Activated CD8-positive, alpha-beta T cell treated with anti-CD3 and anti-CD28 coated beads for 36 hours (primary cell): ENCODE measurements around the gene THAP7. TPM values are rescaled to one million over a fixed set of nuclear protein-coding genes. Genes with fewer than 3 reads are reported as not detected.

Experiments
- ATAC-seq: fragments of 200-7000 bp; cut with Tn5 transposase; one replicate; pipeline ENCODE4 v1.10.0; 2021; ENCODE audit warnings: mild to moderate bottlenecking, moderate library complexity
- CTCF ChIA-PET: fragments of 350-600 bp; sonication (Branson Sonifier 250); formaldehyde crosslinking; loops from one replicate; lab custom pipeline; 2021; ENCODE audit warnings: antibody characterized with exemption; lab: Charles Lee
- POLR2A ChIA-PET: fragments of 350-600 bp; sonication (Branson Sonifier 250); formaldehyde crosslinking; loops from one replicate; lab custom pipeline; 2021; ENCODE audit warnings: antibody characterized with exemption; lab: Charles Lee
- DNase-seq: peaks from one replicate; pipeline ENCODE4 v3.0.0-alpha.2; 2020
- H3K27ac Mint-ChIP-seq: one replicate; pipeline ENCODE4 v1.8.0; 2021; ENCODE audit warnings: mild to moderate bottlenecking, mixed read lengths
- H3K27me3 Mint-ChIP-seq: one replicate; pipeline ENCODE4 v1.8.0; 2021; ENCODE audit warnings: mixed read lengths
- H3K36me3 Mint-ChIP-seq: one replicate; pipeline ENCODE4 v1.8.0; 2021; ENCODE audit warnings: low read depth, mixed read lengths
- H3K4me1 Mint-ChIP-seq: one replicate; pipeline ENCODE4 v1.8.0; 2021; ENCODE audit warnings: low read depth, mixed read lengths
- H3K4me3 Mint-ChIP-seq: one replicate; pipeline ENCODE4 v1.8.0; 2021; ENCODE audit warnings: mild to moderate bottlenecking, moderate library complexity, mixed read lengths
- H3K9me3 Mint-ChIP-seq: one replicate; pipeline ENCODE4 v1.8.0; 2021; ENCODE audit warnings: mixed read lengths
- intact Hi-C: fragments of 100-400 bp; cut with micrococcal nuclease; formaldehyde crosslinking; loops from one replicate; pipeline ENCODE4 v1.10.0; 2022
- total RNA-seq, 2 experiments: library from RNA; stranded (reverse); gene quantifications; one replicate each; pipeline ENCODE4 v1.2.3, GENCODE V29; 2021
- TF ChIP-seq, protein P1 (sequence below): fragments of 200-600 bp; IDR thresholded peaks from one replicate; pipeline ENCODE4 v1.8.0; 2022; ENCODE audit warnings: antibody characterized with exemption, mild to moderate bottlenecking

The THAP7 gene
- total RNA-seq, 2 experiments from 2014 or later, result 23.7 to 23.8 TPM

GRCh38 chr22:20978419-20978818 is 23.5 kb downstream of the THAP7 start:
- peaks cover 4% of the 10 kb centered on the region for H3K9me3 Mint-ChIP-seq
- H3K27me3 Mint-ChIP-seq, result no peaks in the 10 kb centered on the region
- H3K36me3 Mint-ChIP-seq, result no peaks in the 10 kb centered on the region
- TF ChIP-seq, protein P1, sequence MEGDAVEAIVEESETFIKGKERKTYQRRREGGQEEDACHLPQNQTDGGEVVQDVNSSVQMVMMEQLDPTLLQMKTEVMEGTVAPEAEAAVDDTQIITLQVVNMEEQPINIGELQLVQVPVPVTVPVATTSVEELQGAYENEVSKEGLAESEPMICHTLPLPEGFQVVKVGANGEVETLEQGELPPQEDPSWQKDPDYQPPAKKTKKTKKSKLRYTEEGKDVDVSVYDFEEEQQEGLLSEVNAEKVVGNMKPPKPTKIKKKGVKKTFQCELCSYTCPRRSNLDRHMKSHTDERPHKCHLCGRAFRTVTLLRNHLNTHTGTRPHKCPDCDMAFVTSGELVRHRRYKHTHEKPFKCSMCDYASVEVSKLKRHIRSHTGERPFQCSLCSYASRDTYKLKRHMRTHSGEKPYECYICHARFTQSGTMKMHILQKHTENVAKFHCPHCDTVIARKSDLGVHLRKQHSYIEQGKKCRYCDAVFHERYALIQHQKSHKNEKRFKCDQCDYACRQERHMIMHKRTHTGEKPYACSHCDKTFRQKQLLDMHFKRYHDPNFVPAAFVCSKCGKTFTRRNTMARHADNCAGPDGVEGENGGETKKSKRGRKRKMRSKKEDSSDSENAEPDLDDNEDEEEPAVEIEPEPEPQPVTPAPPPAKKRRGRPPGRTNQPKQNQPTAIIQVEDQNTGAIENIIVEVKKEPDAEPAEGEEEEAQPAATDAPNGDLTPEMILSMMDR, result no peak
- ATAC-seq (no peak), DNase-seq (no peak)
- intact Hi-C loops, result loop anchor here (10.0 kb wide), 1 partner anchor 54 kb away; no protein-coding TSS in a partner anchor
- CTCF ChIA-PET, result interaction anchor here (0.8 kb wide), 1 partner anchor 17 kb away, joined by 3 read pairs; no protein-coding TSS in a partner anchor
- H3K27ac Mint-ChIP-seq, result no peak overlapping the region
- H3K4me3 Mint-ChIP-seq, result no peak overlapping the region
- peaks cover 31% of the 10 kb centered on the region for H3K4me1 Mint-ChIP-seq
- POLR2A ChIA-PET, result interaction anchor here (5.2 kb wide), 1 partner anchor 23 kb away, joined by 51 read pairs; the partner anchor contains the start of gene THAP7

GRCh38 chr22:20977516-20978170 is 24.3 kb downstream of the THAP7 start:
- peaks cover 24% of the 10 kb centered on the region for H3K4me1 Mint-ChIP-seq
- peaks cover 4% of the 10 kb centered on the region for H3K9me3 Mint-ChIP-seq
- no peaks in the 10 kb centered on the region for H3K27me3 Mint-ChIP-seq
- DNase-seq (no peak), ATAC-seq (no peak)
- POLR2A ChIA-PET, result no interaction called here
- H3K36me3 Mint-ChIP-seq, result no peaks in the 10 kb centered on the region
- CTCF ChIA-PET, result interaction anchor here (0.8 kb wide), 1 partner anchor 16 kb away, joined by 3 read pairs; no protein-coding TSS in a partner anchor
- no peak overlapping the region for H3K4me3 Mint-ChIP-seq
- no peak overlapping the region for H3K27ac Mint-ChIP-seq
- intact Hi-C loops, result loop anchor here (10.0 kb wide), 1 partner anchor 53 kb away; no protein-coding TSS in a partner anchor
- TF ChIP-seq, protein P1, result no peak

- TF ChIP-seq, protein P1, result no peak
- ChIA-PET CTCF (interaction anchor here (1.3 kb wide), 1 partner anchor 91 kb away, joined by 4 read pairs; no protein-coding TSS in a partner anchor), POLR2A (no interaction called here)
- Mint-ChIP-seq H3K4me3 (no peak overlapping the region), H3K36me3 (no peaks in the 10 kb centered on the region), H3K4me1 (peaks cover 23% of the 10 kb centered on the region), H3K27ac (no peak overlapping the region), H3K9me3 (peaks cover 4% of the 10 kb centered on the region), H3K27me3 (no peaks in the 10 kb centered on the region)
- DNase-seq (no peak), ATAC-seq (no peak)
- intact Hi-C loops, result loop anchor here (10.0 kb wide), 1 partner anchor 52 kb away; no protein-coding TSS in a partner anchor
Measured at GRCh38 chr22:20977019-20977418, 24.9 kb downstream of the THAP7 start.

- intact Hi-C loops, result loop anchor here (10.0 kb wide), 1 partner anchor 52 kb away; no protein-coding TSS in a partner anchor
- TF ChIP-seq, protein P1, result no peak
- Mint-ChIP-seq H3K27me3 (no peaks in the 10 kb centered on the region), H3K4me1 (peaks cover 22% of the 10 kb centered on the region), H3K4me3 (no peak overlapping the region), H3K27ac (no peak overlapping the region), H3K9me3 (peaks cover 4% of the 10 kb centered on the region), H3K36me3 (no peaks in the 10 kb centered on the region)
- ChIA-PET POLR2A (no interaction called here), CTCF (interaction anchor here (1.3 kb wide), 1 partner anchor 90 kb away, joined by 4 read pairs; no protein-coding TSS in a partner anchor)
- DNase-seq (no peak), ATAC-seq (no peak)
Measured at GRCh38 chr22:20976291-20976877, 25.5 kb downstream of the THAP7 start.
